ENCODE measurements around the gene FRAT2. TPM values are rescaled to one million over a fixed set of nuclear protein-coding genes. Genes with fewer than 3 reads are reported as not detected.

Gene FRAT2
- total and polyA plus RNA-seq, 10 of the 15 experiments (the other 5 are each of a cell fraction or from before 2014, with no cell fraction given), result 0.69 to 5.9 (median 3.8) TPM

DNA sequence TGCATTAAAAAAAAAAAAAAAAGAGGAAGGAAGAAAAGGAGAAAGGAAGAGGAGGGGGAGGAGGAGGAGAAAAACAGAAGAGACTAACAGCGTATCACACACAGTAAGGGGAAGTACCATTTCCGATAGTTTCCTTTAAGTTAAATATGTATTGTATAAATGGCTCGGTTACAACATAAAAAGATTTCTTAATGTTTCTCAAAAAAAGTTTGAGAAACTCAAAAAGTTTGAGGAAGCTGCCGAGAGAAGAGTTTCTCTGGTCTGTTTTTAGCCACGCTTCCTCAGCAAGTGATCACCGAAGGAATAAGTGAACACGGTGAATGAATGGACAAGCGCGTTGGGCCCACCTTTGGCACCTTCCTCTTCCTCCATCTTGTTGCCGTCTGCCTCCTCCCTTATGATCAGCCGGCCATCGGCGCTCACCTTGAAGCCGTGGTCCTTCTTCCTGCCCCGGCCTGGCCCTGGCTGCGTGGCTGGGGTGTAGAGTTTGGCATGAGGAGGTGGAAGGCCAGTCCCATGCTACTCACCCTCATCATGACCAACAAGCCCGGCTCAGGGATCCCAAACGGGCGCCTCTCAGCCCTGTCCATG is 31.3 kb upstream of the FRAT2 start (continued):
- TF ChIP-seq, protein P1, sequence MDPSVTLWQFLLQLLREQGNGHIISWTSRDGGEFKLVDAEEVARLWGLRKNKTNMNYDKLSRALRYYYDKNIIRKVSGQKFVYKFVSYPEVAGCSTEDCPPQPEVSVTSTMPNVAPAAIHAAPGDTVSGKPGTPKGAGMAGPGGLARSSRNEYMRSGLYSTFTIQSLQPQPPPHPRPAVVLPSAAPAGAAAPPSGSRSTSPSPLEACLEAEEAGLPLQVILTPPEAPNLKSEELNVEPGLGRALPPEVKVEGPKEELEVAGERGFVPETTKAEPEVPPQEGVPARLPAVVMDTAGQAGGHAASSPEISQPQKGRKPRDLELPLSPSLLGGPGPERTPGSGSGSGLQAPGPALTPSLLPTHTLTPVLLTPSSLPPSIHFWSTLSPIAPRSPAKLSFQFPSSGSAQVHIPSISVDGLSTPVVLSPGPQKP (IDR thresholded peaks at IDR 0.05; ENCODE audit: low read depth, low read length), result no peak
- no peak for TF ChIP-seq CBFB (IDR thresholded peaks at IDR 0.05; ENCODE audit: low read depth)
- no peak for TF ChIP-seq EED (IDR thresholded peaks at IDR 0.05; ENCODE audit: low read depth)
- no peak for TF ChIP-seq BMI1 (IDR thresholded peaks at IDR 0.05; ENCODE audit: borderline replicate concordance)

DNA sequence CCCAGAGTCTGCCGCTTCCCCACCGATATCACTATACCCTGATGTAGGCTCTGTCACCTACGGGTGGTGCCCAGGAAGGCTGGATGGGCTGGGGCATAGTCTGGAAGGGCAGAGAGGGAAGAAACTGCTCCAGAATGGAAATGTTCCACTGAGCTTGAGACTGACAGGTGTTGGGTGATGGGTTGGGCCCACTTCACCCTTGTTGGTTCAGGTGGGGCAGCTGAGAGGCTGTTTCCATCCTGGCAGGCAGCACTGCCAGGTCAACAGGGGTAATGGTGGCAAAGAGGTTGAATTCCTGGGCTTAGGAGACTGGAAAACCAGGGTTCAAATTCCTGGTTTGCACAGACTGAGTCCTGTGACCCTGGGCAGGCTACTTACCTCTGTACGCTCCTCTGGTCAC is 28.5 kb upstream of the FRAT2 start:
- no TSS peak for BruUV-seq (replicated peaks)
- Histone ChIP-seq H2AFZ (ENCODE audit: control insufficient read depth, low read depth, low read length) (no peak overlapping the region), H4K20me1 (ENCODE audit: control insufficient read depth, insufficient read depth) (no peaks in the 10 kb centered on the region), H3K79me2 (ENCODE audit: control insufficient read depth, insufficient read depth, low read length) (no peaks in the 10 kb centered on the region), H3K36me3 (ENCODE audit: control insufficient read depth in 2 of 2, insufficient read depth in 2 of 2, low read length in 1 of 2) (peaks cover 4 to 21% of the 10 kb centered on the region in 2 experiments; a peak in 3 of 4 replicates), H3K9ac (ENCODE audit: control insufficient read depth, insufficient read depth, low read length) (no peak overlapping the region), H3K4me1 (ENCODE audit: control insufficient read depth, insufficient read depth, low read length) (no peaks in the 10 kb centered on the region; the same call in 1 of the 2 replicates), H3K9me3 (replicated peaks; ENCODE audit: control insufficient read depth, insufficient read depth, low read length) (no peaks in the 10 kb centered on the region), H3K27me3 (replicated peaks in 1 of 2; ENCODE audit: control insufficient read depth in 2 of 2, insufficient read depth in 2 of 2, low read length in 1 of 2) (no peaks in the 10 kb centered on the region), H3K27ac (ENCODE audit: control insufficient read depth, insufficient read depth) (no peak overlapping the region), H3K4me3 (no peak overlapping the region), H3K4me2 (ENCODE audit: control insufficient read depth, insufficient read depth) (no peak overlapping the region)
- intact Hi-C loops (cut with micrococcal nuclease; ENCODE audit: unreplicated experiment), result no loop called here
- FAIRE-seq, result no peak
- TF ChIP-seq RB1 (IDR thresholded peaks at IDR 0.05; ENCODE audit: borderline replicate concordance) (no peak), PAX5 (IDR thresholded peaks at IDR 0.05; ENCODE audit: borderline replicate concordance, low read depth, low read length) (no peak), RCOR1 (conservative IDR thresholded peaks at IDR 0.05; ENCODE audit: low read depth, low read length) (no peak), MXI1 (IDR thresholded peaks at IDR 0.05; ENCODE audit: low read depth, low read length) (no peak), NFIC (IDR thresholded peaks at IDR 0.05; ENCODE audit: low read depth, low read length) (no peak), STAT3 (IDR thresholded peaks at IDR 0.05; ENCODE audit: low read depth, low read length) (no peak), RAD21 (IDR thresholded peaks at IDR 0.05; ENCODE audit: insufficient read depth, low read depth, low read length) (no peak), MYB (IDR thresholded peaks at IDR 0.05; ENCODE audit: borderline replicate concordance, low read depth, low read length) (no peak), SRF (IDR thresholded peaks at IDR 0.05; ENCODE audit: low read depth in 2 of 2, low read length in 2 of 2) (no peak), LARP7 (IDR thresholded peaks at IDR 0.05) (no peak), KDM1A (IDR thresholded peaks at IDR 0.05; ENCODE audit: borderline replicate concordance) (no peak), TCF7 (IDR thresholded peaks at IDR 0.05; ENCODE audit: borderline replicate concordance) (no peak), HDAC2 (IDR thresholded peaks at IDR 0.05) (no peak), TARDBP (IDR thresholded peaks at IDR 0.05; ENCODE audit: borderline replicate concordance) (no peak), SMC3 (IDR thresholded peaks at IDR 0.05; ENCODE audit: borderline replicate concordance, low read length) (no peak), CBX3 (IDR thresholded peaks at IDR 0.05; ENCODE audit: borderline replicate concordance, low read depth) (no peak), POLR2A (IDR thresholded peaks at IDR 0.05; ENCODE audit: low read depth, low read length) (no peak), ESRRA (IDR thresholded peaks at IDR 0.05; ENCODE audit: low read length) (no peak), HDGF (IDR thresholded peaks at IDR 0.05) (no peak)
- TF ChIP-seq, protein P2, sequence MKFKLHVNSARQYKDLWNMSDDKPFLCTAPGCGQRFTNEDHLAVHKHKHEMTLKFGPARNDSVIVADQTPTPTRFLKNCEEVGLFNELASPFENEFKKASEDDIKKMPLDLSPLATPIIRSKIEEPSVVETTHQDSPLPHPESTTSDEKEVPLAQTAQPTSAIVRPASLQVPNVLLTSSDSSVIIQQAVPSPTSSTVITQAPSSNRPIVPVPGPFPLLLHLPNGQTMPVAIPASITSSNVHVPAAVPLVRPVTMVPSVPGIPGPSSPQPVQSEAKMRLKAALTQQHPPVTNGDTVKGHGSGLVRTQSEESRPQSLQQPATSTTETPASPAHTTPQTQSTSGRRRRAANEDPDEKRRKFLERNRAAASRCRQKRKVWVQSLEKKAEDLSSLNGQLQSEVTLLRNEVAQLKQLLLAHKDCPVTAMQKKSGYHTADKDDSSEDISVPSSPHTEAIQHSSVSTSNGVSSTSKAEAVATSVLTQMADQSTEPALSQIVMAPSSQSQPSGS (IDR thresholded peaks at IDR 0.05; ENCODE audit: low read length), result no peak
- DNase-seq (ENCODE audit: low read depth, low spot score), result no peak
- WGBS (ENCODE audit: insufficient coverage, insufficient replicate concordance, low lambda C conversion rate, missing lambda C conversion rate), result 94% methylated on average over 4 of the region's 4 CpGs
- ChIA-PET RAD21 (ENCODE audit: unreplicated experiment) (no interaction called here), SMC1A (ENCODE audit: uncharacterized antibody, unreplicated experiment) (no interaction called here), CTCF (no interaction called here), POLR2A (no interaction called here)
- in situ Hi-C loops (cut with MboI), result no loop called here
- no peak for ATAC-seq
